Loucy (cell line): Measurements from ENCODE around the gene SH3PXD2A.

Experiments
- H2AFZ ChIP-seq: fragments of 200-600 bp; sonication (generic); 2 replicates; pipeline ENCODE4 v1.6.0; 2016; ENCODE audit warnings: antibody characterized with exemption, mild to moderate bottlenecking, low read length, moderate library complexity
- H3F3A ChIP-seq: fragments of 200-600 bp; 2 replicates; pipeline ENCODE4 v1.6.0; 2016; ENCODE audit warnings: antibody characterized with exemption, low read depth, mild to moderate bottlenecking
- H3K27me3 ChIP-seq: fragments of 200-600 bp; sonication (generic); 2 replicates; pipeline ENCODE4 v1.6.1; 2014; ENCODE audit warnings: low read length, mild to moderate bottlenecking; ENCODE audit not compliant: insufficient read depth, poor library complexity, severe bottlenecking
- H3K36me3 ChIP-seq: fragments of 200-600 bp; sonication (generic); 2 replicates; pipeline ENCODE4 v1.6.1; 2016; ENCODE audit warnings: low read length; ENCODE audit not compliant: insufficient read depth
- H3K4me1 ChIP-seq: fragments of 200-600 bp; sonication (generic); 2 replicates; pipeline ENCODE4 v1.5.1; 2014; ENCODE audit warnings: low read length, mild to moderate bottlenecking; ENCODE audit not compliant: insufficient read depth, poor library complexity, severe bottlenecking
- H3K4me2 ChIP-seq: fragments of 200-600 bp; sonication (generic); 2 replicates; pipeline ENCODE4 v1.6.0; 2014; ENCODE audit warnings: antibody characterized with exemption, low read length, low read depth, mild to moderate bottlenecking; ENCODE audit not compliant: poor library complexity, severe bottlenecking
- H3K4me3 ChIP-seq: fragments of 200-600 bp; sonication (generic); 2 replicates; pipeline ENCODE4 v1.5.1; 2014; ENCODE audit warnings: low read length, mild to moderate bottlenecking, mixed read lengths; ENCODE audit not compliant: poor library complexity, severe bottlenecking
- H3K79me2 ChIP-seq: fragments of 200-600 bp; sonication (generic); 2 replicates; pipeline ENCODE4 v1.6.1; 2014; ENCODE audit warnings: low read length; ENCODE audit not compliant: insufficient read depth
- H3K9ac ChIP-seq: fragments of 200-600 bp; sonication (generic); 2 replicates; pipeline ENCODE4 v1.6.0; 2014; ENCODE audit warnings: mild to moderate bottlenecking, low read depth, low read length, moderate library complexity; ENCODE audit not compliant: poor library complexity, severe bottlenecking
- H3K9me2 ChIP-seq: fragments of 200-600 bp; sonication (generic); replicated peaks from 2 replicates; pipeline ENCODE4 v1.6.1; 2016; ENCODE audit warnings: low read depth, low read length, mixed read lengths
- H3K9me3 ChIP-seq: fragments of 200-600 bp; sonication (generic); 2 replicates; pipeline ENCODE4 v1.6.1; 2014; ENCODE audit warnings: mild to moderate bottlenecking, antibody characterized with exemption, low read length, low read depth; ENCODE audit not compliant: insufficient read depth
- H4K20me1 ChIP-seq: fragments of 200-600 bp; sonication (generic); 2 replicates; pipeline ENCODE4 v1.6.0; 2014; ENCODE audit warnings: antibody characterized with exemption, low read length, mild to moderate bottlenecking; ENCODE audit not compliant: insufficient read depth, poor library complexity, severe bottlenecking
- EZH2phosphoT487 ChIP-seq: fragments of 200-600 bp; IDR thresholded peaks from 2 replicates; pipeline ENCODE4 v1.6.1; 2018; ENCODE audit warnings: antibody characterized with exemption, mild to moderate bottlenecking, moderate library complexity, borderline replicate concordance
- TF ChIP-seq, protein P1 (sequence below): fragments of 200-600 bp; sonication (generic); conservative IDR thresholded peaks from 2 replicates; pipeline ENCODE4 v1.5.1; 2014; ENCODE audit warnings: mild to moderate bottlenecking, antibody characterized with exemption, low read length

SH3PXD2A gene

DNA sequence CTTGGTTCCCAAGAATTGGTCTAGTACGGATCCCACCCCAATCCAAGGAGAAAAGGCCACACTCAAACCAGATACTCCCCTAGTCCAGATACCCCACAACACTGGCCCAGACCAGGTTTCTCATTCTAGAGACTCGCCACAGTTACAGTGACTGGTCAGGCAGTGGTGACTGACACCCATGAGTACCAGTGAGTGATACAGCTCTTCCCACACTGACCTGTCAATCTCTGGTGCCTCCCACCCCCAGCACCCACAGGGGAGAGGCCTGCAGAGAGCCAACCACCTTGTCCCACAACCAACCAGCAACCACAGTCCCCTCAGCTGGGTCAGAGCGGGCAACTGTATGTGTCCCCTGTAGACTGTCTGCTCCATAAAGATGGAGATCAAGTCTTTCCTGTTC lies 209.1 kb downstream of the SH3PXD2A start:
- H3K4me2 ChIP-seq = no peak overlapping the region
- no peak overlapping the region for H3K4me3 ChIP-seq
- no peaks in the 10 kb centered on the region for H3F3A ChIP-seq
- H3K27me3 ChIP-seq = no peaks in the 10 kb centered on the region
- H4K20me1 ChIP-seq = no peaks in the 10 kb centered on the region
- no peaks in the 10 kb centered on the region for H3K4me1 ChIP-seq
- no peak overlapping the region for H2AFZ ChIP-seq
- H3K79me2 ChIP-seq = no peaks in the 10 kb centered on the region
- H3K36me3 ChIP-seq = no peaks in the 10 kb centered on the region; the same call in 1 of the 2 replicates
- TF ChIP-seq EZH2phosphoT487 = no peak
- TF ChIP-seq, protein P1, sequence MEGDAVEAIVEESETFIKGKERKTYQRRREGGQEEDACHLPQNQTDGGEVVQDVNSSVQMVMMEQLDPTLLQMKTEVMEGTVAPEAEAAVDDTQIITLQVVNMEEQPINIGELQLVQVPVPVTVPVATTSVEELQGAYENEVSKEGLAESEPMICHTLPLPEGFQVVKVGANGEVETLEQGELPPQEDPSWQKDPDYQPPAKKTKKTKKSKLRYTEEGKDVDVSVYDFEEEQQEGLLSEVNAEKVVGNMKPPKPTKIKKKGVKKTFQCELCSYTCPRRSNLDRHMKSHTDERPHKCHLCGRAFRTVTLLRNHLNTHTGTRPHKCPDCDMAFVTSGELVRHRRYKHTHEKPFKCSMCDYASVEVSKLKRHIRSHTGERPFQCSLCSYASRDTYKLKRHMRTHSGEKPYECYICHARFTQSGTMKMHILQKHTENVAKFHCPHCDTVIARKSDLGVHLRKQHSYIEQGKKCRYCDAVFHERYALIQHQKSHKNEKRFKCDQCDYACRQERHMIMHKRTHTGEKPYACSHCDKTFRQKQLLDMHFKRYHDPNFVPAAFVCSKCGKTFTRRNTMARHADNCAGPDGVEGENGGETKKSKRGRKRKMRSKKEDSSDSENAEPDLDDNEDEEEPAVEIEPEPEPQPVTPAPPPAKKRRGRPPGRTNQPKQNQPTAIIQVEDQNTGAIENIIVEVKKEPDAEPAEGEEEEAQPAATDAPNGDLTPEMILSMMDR = no peak
- H3K9ac ChIP-seq = no peak overlapping the region
- no peaks in the 10 kb centered on the region for H3K9me2 ChIP-seq
- H3K9me3 ChIP-seq = no peaks in the 10 kb centered on the region

GRCh38 chr10:103645141-103646054 lies 210.0 kb downstream of the SH3PXD2A start:
- Histone ChIP-seq H3K79me2 (no peaks in the 10 kb centered on the region), H3F3A (no peaks in the 10 kb centered on the region), H3K9me2 (no peaks in the 10 kb centered on the region), H3K4me2 (no peak overlapping the region), H3K4me1 (no peaks in the 10 kb centered on the region), H2AFZ (no peak overlapping the region), H3K9me3 (no peaks in the 10 kb centered on the region), H3K27me3 (no peaks in the 10 kb centered on the region), H4K20me1 (no peaks in the 10 kb centered on the region), H3K36me3 (no peaks in the 10 kb centered on the region; the same call in 1 of the 2 replicates), H3K9ac (no peak overlapping the region), H3K4me3 (no peak overlapping the region)
- no peak for TF ChIP-seq EZH2phosphoT487
- TF ChIP-seq, protein P1 = no peak

GRCh38 chr10:103643381-103643780 lies 212.0 kb downstream of the SH3PXD2A start:
- Histone ChIP-seq H2AFZ (no peak overlapping the region), H4K20me1 (no peaks in the 10 kb centered on the region), H3F3A (no peaks in the 10 kb centered on the region), H3K4me1 (no peaks in the 10 kb centered on the region), H3K4me2 (no peak overlapping the region), H3K79me2 (no peaks in the 10 kb centered on the region), H3K9me3 (no peaks in the 10 kb centered on the region), H3K9me2 (no peaks in the 10 kb centered on the region), H3K9ac (no peak overlapping the region), H3K36me3 (no peaks in the 10 kb centered on the region; the same call in 1 of the 2 replicates), H3K27me3 (no peaks in the 10 kb centered on the region), H3K4me3 (no peak overlapping the region)
- TF ChIP-seq, protein P1 = no peak
- TF ChIP-seq EZH2phosphoT487 = no peak
